ENCODE results near the gene L3MBTL3. TPM values are rescaled to one million over a fixed set of nuclear protein-coding genes. Genes with fewer than 3 reads are reported as not detected.
A peak's percentile ranks its signal among the peaks of the same experiment; 100 is the strongest.

Gene L3MBTL3
- total RNA-seq, 2 experiments from 2014 or later: 29.0 to 30.1 TPM

- Mint-ChIP-seq H3K4me3 (no peak overlapping the region), H3K9me3 (no peaks in the 10 kb centered on the region), H3K4me1 (ENCODE audit: low read depth) (peaks cover 2% of the 10 kb centered on the region), H3K27ac (no peak overlapping the region), H3K27me3 (no peaks in the 10 kb centered on the region), H3K36me3 (ENCODE audit: low read depth) (peaks cover 75% of the 10 kb centered on the region)
- Histone ChIP-seq H3K4me1 (ENCODE audit: insufficient read depth, low read length) (no peaks in the 10 kb centered on the region), H3K27me3 (ENCODE audit: control insufficient read depth in 1 of 2, insufficient read depth in 2 of 2, low read length in 2 of 2) (no peaks in the 10 kb centered on the region), H3K36me3 (ENCODE audit: insufficient read depth, low read length) (peaks cover 46% of the 10 kb centered on the region), H3K4me3 (ENCODE audit: low read length) (no peak overlapping the region), H3K9me3 (ENCODE audit: control insufficient read depth in 1 of 2, insufficient read depth in 1 of 2, low read length in 2 of 2) (no peaks in the 10 kb centered on the region), H3K27ac (ENCODE audit: low read depth in 1 of 2, low read length in 2 of 2) (no peak overlapping the region)
- intact Hi-C loops (cut with DNase I, micrococcal nuclease): no loop called here
- DNase-seq (no peak), ATAC-seq (ENCODE audit: poor library complexity) (no peak)
- CTCF ChIA-PET: interaction anchor here (0.7 kb wide), 1 partner anchor 652 kb away, joined by 3 read pairs; no protein-coding TSS in a partner anchor
- POLR2A ChIA-PET: no interaction called here
- no peak for TF ChIP-seq CTCF (IDR thresholded peaks at IDR 0.05)
These were observed 28.3 kb downstream of the L3MBTL3 start for GRCh38 chr6:130046671-130047070.

GRCh38 chr6:130047088-130047995 is 29.0 kb downstream of the L3MBTL3 start:
- Mint-ChIP-seq H3K4me1 (ENCODE audit: low read depth) (no peaks in the 10 kb centered on the region), H3K9me3 (no peaks in the 10 kb centered on the region), H3K4me3 (no peak overlapping the region), H3K27ac (no peak overlapping the region), H3K36me3 (ENCODE audit: low read depth) (peaks cover 79% of the 10 kb centered on the region), H3K27me3 (no peaks in the 10 kb centered on the region)
- Histone ChIP-seq H3K36me3 (ENCODE audit: insufficient read depth, low read length) (peaks cover 53% of the 10 kb centered on the region), H3K4me3 (ENCODE audit: low read length) (no peak overlapping the region), H3K27me3 (ENCODE audit: control insufficient read depth in 1 of 2, insufficient read depth in 2 of 2, low read length in 2 of 2) (no peaks in the 10 kb centered on the region), H3K9me3 (ENCODE audit: control insufficient read depth in 1 of 2, insufficient read depth in 1 of 2, low read length in 2 of 2) (no peaks in the 10 kb centered on the region), H3K4me1 (ENCODE audit: insufficient read depth, low read length) (no peaks in the 10 kb centered on the region), H3K27ac (ENCODE audit: low read depth in 1 of 2, low read length in 2 of 2) (no peak overlapping the region)
- intact Hi-C loops (cut with DNase I, micrococcal nuclease): no loop called here
- CTCF ChIA-PET: interaction anchor here (0.6 to 0.7 kb wide), 2 partner anchors 269 to 651 kb away, joined by 3 to 4 read pairs; no protein-coding TSS in a partner anchor
- no peak for DNase-seq
- TF ChIP-seq CTCF (IDR thresholded peaks at IDR 0.05): peak; percentile 32
- ATAC-seq (ENCODE audit: poor library complexity): no peak
- POLR2A ChIA-PET: interaction anchor here (0.6 to 1.2 kb wide), 2 partner anchors 176 to 278 kb away, joined by 3 to 6 read pairs; partner anchors contain the start of gene SAMD3

GRCh38 chr6:130050230-130050629 is 31.8 kb downstream of the L3MBTL3 start:
- Histone ChIP-seq H3K27me3 (ENCODE audit: control insufficient read depth in 1 of 2, insufficient read depth in 2 of 2, low read length in 2 of 2) (no peaks in the 10 kb centered on the region), H3K4me3 (ENCODE audit: low read length) (no peak overlapping the region), H3K4me1 (ENCODE audit: insufficient read depth, low read length) (no peaks in the 10 kb centered on the region), H3K9me3 (ENCODE audit: control insufficient read depth in 1 of 2, insufficient read depth in 1 of 2, low read length in 2 of 2) (no peaks in the 10 kb centered on the region), H3K27ac (ENCODE audit: low read depth in 1 of 2, low read length in 2 of 2) (no peak overlapping the region), H3K36me3 (ENCODE audit: insufficient read depth, low read length) (peaks cover 60% of the 10 kb centered on the region)
- no peak for TF ChIP-seq CTCF (IDR thresholded peaks at IDR 0.05)
- H3K4me3 Mint-ChIP-seq: no peak overlapping the region
- H3K36me3 Mint-ChIP-seq (ENCODE audit: low read depth): peaks cover 88% of the 10 kb centered on the region
- ChIA-PET POLR2A (interaction anchor here (0.7 kb wide), 1 partner anchor 181 kb away, joined by 4 read pairs; no protein-coding TSS in a partner anchor), CTCF (no interaction called here)
- ATAC-seq (ENCODE audit: poor library complexity) (no peak), DNase-seq (no peak)
- H3K27ac Mint-ChIP-seq: no peak overlapping the region
- peaks cover 11% of the 10 kb centered on the region for H3K4me1 Mint-ChIP-seq (ENCODE audit: low read depth)
- intact Hi-C loops (cut with DNase I, micrococcal nuclease): no loop called here
- no peaks in the 10 kb centered on the region for H3K27me3 Mint-ChIP-seq
- H3K9me3 Mint-ChIP-seq: no peaks in the 10 kb centered on the region

Data from CD4-positive, alpha-beta T cell (primary cell).